Keratinocyte (primary cell): Measurements from ENCODE around the gene SEC14L1.

Source experiments
- EZH2 ChIP-seq: IDR thresholded peaks from one replicate; pipeline ENCODE4 v1.6.1; 2012; ENCODE audit warnings: inconsistent platforms, mild to moderate bottlenecking, low read length, moderate library complexity
- TF ChIP-seq, protein P1 (sequence below), 3 experiments: IDR thresholded peaks in 1 of 3; conservative IDR thresholded peaks in 1 of 3; optimal IDR thresholded peaks in 1 of 3; 2 replicates in 2 of 3; 3 replicates in 1 of 3; pipeline versions ENCODE3 to v1.5.1; 2011; ENCODE audit warnings: low read length in 3 of 3, mild to moderate bottlenecking in 3 of 3, moderate library complexity in 2 of 3, control low read depth in 1 of 3, inconsistent platforms in 1 of 3; ENCODE audit not compliant: insufficient read depth in 2 of 3; ENCODE audit errors: extremely low read depth in 1 of 3

DNA sequence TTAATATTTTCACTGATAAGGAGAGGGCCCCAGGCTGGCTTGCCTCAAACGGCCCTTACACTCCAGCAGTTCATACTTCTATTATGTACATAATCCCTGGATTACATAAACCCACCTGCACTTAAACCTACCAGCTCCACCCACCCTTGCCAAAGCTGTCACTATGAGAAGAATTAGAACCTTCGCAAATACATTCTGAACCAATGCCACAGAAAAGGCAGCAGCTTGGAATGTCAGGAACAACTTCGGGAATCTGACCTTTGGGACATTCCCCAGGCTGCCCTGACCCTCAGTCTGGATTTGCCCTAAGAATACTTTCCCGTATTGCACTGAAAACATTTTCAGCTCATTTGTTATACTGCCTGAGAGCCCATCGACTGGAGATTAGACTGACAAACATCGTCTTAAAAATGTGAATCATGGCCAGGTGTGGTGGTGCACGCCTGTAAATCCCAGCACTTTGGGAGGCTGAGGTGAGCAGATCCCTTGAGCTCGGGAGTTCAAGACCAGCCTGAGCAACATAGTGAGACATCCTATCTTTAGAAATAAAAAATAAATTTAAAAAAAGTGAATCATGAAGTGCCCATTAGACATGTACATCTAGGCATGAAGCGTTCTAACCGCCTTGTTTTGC, 21.0 kb upstream of the SEC14L1 start:
- TF ChIP-seq, protein P1, sequence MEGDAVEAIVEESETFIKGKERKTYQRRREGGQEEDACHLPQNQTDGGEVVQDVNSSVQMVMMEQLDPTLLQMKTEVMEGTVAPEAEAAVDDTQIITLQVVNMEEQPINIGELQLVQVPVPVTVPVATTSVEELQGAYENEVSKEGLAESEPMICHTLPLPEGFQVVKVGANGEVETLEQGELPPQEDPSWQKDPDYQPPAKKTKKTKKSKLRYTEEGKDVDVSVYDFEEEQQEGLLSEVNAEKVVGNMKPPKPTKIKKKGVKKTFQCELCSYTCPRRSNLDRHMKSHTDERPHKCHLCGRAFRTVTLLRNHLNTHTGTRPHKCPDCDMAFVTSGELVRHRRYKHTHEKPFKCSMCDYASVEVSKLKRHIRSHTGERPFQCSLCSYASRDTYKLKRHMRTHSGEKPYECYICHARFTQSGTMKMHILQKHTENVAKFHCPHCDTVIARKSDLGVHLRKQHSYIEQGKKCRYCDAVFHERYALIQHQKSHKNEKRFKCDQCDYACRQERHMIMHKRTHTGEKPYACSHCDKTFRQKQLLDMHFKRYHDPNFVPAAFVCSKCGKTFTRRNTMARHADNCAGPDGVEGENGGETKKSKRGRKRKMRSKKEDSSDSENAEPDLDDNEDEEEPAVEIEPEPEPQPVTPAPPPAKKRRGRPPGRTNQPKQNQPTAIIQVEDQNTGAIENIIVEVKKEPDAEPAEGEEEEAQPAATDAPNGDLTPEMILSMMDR (optimal IDR thresholded peaks at IDR 0.05 in 1 of 3, IDR thresholded peaks at IDR 0.05 in 1 of 3, conservative IDR thresholded peaks at IDR 0.05 in 1 of 3; ENCODE audit: extremely low read depth in 1 of 3, insufficient read depth in 2 of 3, low read length in 3 of 3): no peak
- no peak for TF ChIP-seq EZH2
